ENCODE measurements around the gene ALOX15B. TPM values are rescaled to one million over a fixed set of nuclear protein-coding genes. Genes with fewer than 3 reads are reported as not detected.

Gene ALOX15B
- total and polyA plus RNA-seq, 2 donors, result 5.6 TPM; not detected in 1

DNA sequence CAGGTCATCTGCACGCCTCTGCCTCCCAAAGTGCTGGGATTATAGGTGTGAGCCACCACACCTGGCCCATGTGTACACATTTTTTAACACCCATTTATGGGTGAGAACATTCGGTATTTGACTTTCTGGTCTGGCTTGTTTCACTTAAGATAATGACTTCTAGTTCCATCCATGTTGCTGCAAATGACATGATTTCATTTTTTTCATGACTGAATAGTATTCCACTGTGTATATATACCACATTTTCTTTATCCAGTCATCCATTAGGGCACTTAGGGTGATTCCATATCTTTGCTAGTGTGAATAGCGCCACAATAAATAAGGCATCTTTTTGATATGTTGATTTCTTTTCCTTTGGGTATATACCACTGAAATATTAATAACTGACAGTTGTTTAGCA lies 43.0 kb downstream of the ALOX15B start:
- 89% methylated on average over 3 of the region's 3 CpGs for WGBS
- Histone ChIP-seq H3K4me1 (ENCODE audit: insufficient read depth) (no peaks in the 10 kb centered on the region), H3K27ac (ENCODE audit: low read depth) (no peak overlapping the region), H3K36me3 (ENCODE audit: insufficient read depth) (no peaks in the 10 kb centered on the region), H3K4me3 (ENCODE audit: low read depth, low read length) (no peak overlapping the region)
- DNase-seq (ENCODE audit: extremely low spot score), result no peak

DNA sequence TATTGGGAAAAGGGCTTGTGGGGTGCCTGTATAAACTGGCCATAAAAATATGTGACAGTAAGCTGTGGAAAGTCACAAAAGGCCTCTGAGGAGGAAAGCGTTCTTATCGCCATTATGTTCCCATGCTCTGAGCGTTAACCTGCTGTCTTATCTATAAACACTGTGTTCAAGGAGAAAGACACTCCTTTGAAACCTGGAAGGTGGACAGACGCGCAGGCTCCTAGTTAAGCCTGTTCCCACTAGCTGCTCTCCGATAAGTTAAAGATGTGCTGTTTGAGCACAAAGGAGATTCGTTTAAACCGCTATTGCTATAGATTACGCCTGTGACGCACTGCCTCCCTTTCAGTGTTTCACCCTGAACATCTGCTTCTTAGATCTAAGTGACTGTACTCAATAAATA lies 43.4 kb downstream of the ALOX15B start:
- Histone ChIP-seq H3K36me3 (ENCODE audit: insufficient read depth) (no peaks in the 10 kb centered on the region), H3K27ac (ENCODE audit: low read depth) (no peak overlapping the region), H3K4me3 (ENCODE audit: low read depth, low read length) (no peak overlapping the region), H3K4me1 (ENCODE audit: insufficient read depth) (no peaks in the 10 kb centered on the region)
- no peak for DNase-seq (ENCODE audit: extremely low spot score)
- 57% methylated on average over 10 of the region's 10 CpGs for WGBS

DNA sequence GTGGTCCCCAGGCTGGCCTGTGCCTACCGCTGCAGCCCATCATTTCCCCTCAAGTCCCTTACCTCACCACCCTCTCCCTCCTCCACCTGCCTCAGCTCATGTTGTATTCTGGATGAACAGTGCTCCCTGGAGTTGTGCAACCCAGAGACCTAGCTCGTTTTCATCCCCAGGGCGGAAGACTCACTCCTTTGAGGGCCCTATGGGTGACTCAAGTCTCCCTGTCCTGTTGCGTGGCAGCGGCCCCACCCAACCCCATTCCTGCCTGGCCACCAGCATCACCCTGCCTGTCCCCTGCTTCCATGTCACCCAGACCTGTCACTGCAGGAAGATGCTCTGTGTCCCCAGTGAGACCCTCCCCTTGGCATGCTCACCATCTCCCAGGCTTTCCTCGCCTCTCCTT lies 45.4 kb downstream of the ALOX15B start:
- no peak for DNase-seq (ENCODE audit: extremely low spot score)
- Histone ChIP-seq H3K4me1 (ENCODE audit: insufficient read depth) (no peaks in the 10 kb centered on the region), H3K4me3 (ENCODE audit: low read depth, low read length) (no peak overlapping the region), H3K27ac (ENCODE audit: low read depth) (no peak overlapping the region), H3K36me3 (ENCODE audit: insufficient read depth) (no peaks in the 10 kb centered on the region)
- WGBS, result 89% methylated on average over 6 of the region's 6 CpGs

DNA sequence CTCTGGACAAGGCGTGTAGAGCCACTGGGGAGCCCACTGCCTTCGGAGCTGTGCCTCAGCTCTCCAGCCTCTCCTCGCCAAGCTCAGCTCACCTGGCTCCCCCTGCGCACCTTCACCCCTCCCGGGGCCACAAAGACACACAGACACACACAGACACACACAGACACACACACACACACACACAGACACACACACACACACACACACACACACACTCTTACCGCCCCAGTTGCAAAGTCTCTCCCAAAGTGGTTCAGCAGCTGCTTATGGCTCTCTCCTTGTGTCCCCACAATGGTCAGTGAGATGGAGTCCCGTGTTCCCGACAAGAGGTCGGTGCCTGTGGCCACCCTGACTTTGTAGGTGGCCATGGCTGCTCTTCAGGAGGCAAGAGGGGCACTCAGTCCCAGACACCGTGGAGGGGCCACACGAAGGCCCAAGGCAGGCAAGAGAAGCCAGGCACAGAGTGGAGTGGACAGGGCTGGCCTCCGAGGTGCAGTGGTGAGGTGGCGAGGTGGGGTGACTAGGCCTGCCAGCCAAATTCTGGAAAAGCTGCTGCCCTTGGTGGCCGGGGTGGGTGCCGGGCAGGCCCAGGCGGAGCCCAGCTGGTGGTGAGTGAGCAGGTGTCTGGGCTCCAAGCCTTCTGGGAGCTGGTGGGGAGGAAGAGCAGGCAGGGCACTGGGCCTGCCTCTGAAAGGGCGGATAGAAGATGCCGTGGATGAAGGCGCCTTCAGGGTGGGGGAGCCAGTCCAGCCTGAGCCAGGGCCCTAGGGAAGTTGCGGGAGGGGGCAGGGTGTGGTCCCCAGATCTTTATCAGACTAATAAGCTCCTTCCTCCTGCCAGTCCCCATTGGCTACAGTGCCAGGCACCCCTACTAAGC lies 48.5 kb downstream of the ALOX15B start, which contains the start of gene ALOX12B:
Gene ALOX12B (minus strand): TSS at position 642 of the 877 bp plus-strand sequence. CDS start 274 bp downstream, at position 368.
- DNase-seq (ENCODE audit: extremely low spot score), result no peak
- Histone ChIP-seq H3K36me3 (ENCODE audit: insufficient read depth) (no peaks in the 10 kb centered on the region), H3K27ac (ENCODE audit: low read depth) (no peak within 1 kb of the TSS), H3K4me3 (ENCODE audit: low read depth, low read length) (no peak within 1 kb of the TSS), H3K4me1 (ENCODE audit: insufficient read depth) (no peaks in the 10 kb centered on the region)
- WGBS, result 74% methylated on average over 20 of the region's 20 CpGs

DNA sequence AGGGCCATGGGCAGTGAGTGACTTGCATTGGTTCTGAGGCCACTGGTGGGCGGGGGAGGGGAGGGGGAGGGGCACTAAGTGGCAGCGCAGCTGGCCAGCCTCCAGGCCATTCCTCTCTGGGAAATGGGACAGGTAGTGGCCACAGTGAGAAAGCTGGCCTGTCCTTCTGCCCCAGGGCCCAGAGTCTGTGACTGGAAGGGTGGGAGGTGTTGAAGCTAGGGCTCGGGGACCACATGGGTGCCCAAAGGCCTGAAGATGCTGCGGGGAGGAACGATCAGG lies 49.0 kb downstream of the ALOX15B start:
- DNase-seq (ENCODE audit: extremely low spot score), result no peak
- WGBS, result 66% methylated on average over 5 of the region's 5 CpGs
- Histone ChIP-seq H3K4me3 (ENCODE audit: low read depth, low read length) (no peak overlapping the region), H3K36me3 (ENCODE audit: insufficient read depth) (no peaks in the 10 kb centered on the region), H3K4me1 (ENCODE audit: insufficient read depth) (no peaks in the 10 kb centered on the region), H3K27ac (ENCODE audit: low read depth) (no peak overlapping the region)

DNA sequence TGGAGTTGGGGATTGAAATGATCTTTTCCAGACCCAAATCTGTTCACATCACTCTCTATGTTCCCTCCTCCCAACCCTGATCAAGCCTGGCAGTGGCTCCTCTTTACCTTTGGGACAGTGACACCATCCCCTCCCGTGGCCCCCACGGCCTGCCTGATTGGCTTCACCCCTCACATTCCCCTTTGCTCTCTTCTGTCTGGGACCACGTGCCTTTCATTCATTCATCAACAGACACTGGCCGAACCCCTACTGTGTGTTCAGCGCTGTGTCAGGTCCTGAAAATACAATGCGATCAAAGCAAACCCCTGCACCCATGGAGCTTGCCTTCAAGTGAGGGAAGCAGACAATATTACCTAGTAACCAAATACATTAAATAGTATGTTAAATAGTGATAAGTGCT lies 50.9 kb downstream of the ALOX15B start:
- H3K36me3 ChIP-seq (ENCODE audit: insufficient read depth), result no peaks in the 10 kb centered on the region
- H3K27ac ChIP-seq (ENCODE audit: low read depth), result no peak overlapping the region
- 72% methylated on average over 6 of the region's 6 CpGs for WGBS
- DNase-seq (ENCODE audit: extremely low spot score), result no peak
- H3K4me3 ChIP-seq (ENCODE audit: low read depth, low read length), result no peak overlapping the region
- no peaks in the 10 kb centered on the region for H3K4me1 ChIP-seq (ENCODE audit: insufficient read depth)

DNA sequence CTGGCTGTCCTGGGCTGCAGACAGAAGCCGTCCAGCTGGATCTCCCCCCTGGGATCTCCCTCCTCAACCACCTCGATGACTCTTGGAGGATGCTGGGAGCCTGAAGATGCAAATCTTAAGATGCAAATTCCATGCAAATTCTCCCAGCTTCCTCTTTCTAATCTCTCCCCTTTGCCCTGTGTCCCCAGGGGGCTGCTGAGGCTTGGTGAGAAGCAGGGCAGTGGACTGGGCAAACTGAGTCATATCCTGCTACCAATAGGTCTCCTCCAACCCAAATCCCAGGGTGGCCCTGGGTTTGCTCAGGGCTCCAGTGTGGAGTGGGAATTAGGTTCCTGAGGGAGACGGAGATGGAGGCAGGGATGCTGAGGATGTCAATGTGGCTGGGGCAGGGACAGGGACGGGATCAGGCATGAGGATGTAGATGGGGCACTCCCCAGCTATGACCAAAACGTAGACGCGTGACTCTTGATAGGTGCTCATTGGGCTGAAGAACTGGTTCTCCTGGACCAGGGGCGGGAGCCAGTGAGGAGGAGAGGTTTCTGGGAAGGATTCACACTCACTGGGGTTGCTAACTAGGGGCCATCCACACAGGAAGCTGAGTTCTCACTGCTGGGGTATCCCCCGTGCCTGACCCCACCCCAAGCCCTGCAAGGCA lies 52.3 kb downstream of the ALOX15B start:
- H3K27ac ChIP-seq (ENCODE audit: low read depth), result no peak overlapping the region
- DNase-seq (ENCODE audit: extremely low spot score), result no peak
- 44% methylated on average over 9 of the region's 9 CpGs for WGBS
- H3K4me3 ChIP-seq (ENCODE audit: low read depth, low read length), result no peak overlapping the region
- no peaks in the 10 kb centered on the region for H3K36me3 ChIP-seq (ENCODE audit: insufficient read depth)
- H3K4me1 ChIP-seq (ENCODE audit: insufficient read depth), result no peaks in the 10 kb centered on the region

DNA sequence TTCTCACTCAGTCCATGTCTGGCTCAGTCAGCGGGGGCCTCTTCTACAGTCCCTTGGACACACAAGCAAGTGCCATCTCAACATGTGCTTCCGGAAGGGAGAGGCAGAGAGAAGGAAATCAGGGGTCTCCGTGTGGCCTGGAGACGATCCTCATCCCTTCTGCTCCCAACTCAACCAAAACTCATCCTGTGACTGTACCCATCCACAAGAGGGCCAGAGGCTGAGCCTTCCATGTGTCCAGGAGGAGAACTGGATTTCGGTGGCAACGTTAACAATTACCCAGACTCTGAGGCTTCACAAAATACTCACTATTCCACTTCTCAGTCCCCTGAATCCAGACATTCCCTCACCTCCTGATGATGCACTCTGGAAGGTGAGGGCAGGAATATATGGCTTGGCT lies 56.5 kb downstream of the ALOX15B start:
- WGBS, result 67% methylated on average over 6 of the region's 6 CpGs

DNA sequence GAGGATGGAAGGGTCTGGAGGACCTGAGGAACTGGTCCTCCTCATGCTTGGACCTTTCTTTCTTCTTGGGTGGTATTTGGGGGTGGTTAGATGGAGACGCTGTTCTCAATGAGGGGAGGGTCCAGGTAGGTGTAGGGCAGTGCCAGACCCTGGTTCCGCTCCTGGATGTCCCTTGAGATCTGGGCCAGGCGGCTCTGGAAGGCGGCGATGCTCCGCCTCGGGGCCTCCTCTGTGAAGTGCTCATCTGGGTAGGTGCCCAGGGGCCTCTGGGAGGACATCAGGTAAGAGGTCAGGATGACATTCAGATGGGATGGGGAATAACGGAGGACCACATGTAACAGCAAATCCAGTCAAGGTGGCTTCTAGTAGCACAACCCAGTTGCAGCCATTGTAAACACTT lies 57.7 kb downstream of the ALOX15B start:
- no peak for DNase-seq (ENCODE audit: extremely low spot score)
- 90% methylated on average over 8 of the region's 8 CpGs for WGBS
- H3K36me3 ChIP-seq (ENCODE audit: insufficient read depth), result no peaks in the 10 kb centered on the region
- no peaks in the 10 kb centered on the region for H3K4me1 ChIP-seq (ENCODE audit: insufficient read depth)
- no peak overlapping the region for H3K27ac ChIP-seq (ENCODE audit: low read depth)
- no peak overlapping the region for H3K4me3 ChIP-seq (ENCODE audit: low read depth, low read length)

More for the DNA sequence above, 56.5 kb downstream of the ALOX15B start:
- no peaks in the 10 kb centered on the region for H3K36me3 ChIP-seq (ENCODE audit: insufficient read depth)
- H3K4me3 ChIP-seq (ENCODE audit: low read depth, low read length), result no peak overlapping the region
- H3K27ac ChIP-seq (ENCODE audit: low read depth), result no peak overlapping the region
- DNase-seq (ENCODE audit: extremely low spot score), result no peak
- H3K4me1 ChIP-seq (ENCODE audit: insufficient read depth), result no peaks in the 10 kb centered on the region

Small RNA genes lying within 50 kb of the gene (small RNA-seq; reads per million reads assigned to genes)
- gene MIR4314, result not detected

Other genes starting within 250 kb of the ALOX15B start
- gene KDM6B, start 204.8 kb upstream of the ALOX15B start, total RNA-seq, result 7.9 TPM
- gene KDM6B, start 204.8 kb upstream of the ALOX15B start, polyA plus RNA-seq, result 17.3 TPM
- gene TMEM88, start 184.0 kb upstream of the ALOX15B start, total RNA-seq, result 8.1 TPM
- gene TMEM88, start 184.0 kb upstream of the ALOX15B start, polyA plus RNA-seq, result 37.0 TPM
- gene NAA38, start 181.5 kb upstream of the ALOX15B start, total RNA-seq, result 44.4 TPM
- gene NAA38, start 181.5 kb upstream of the ALOX15B start, polyA plus RNA-seq, result 110 TPM
- 6.9 TPM for gene CYB5D1, start 181.1 kb upstream of the ALOX15B start, total RNA-seq
- gene CYB5D1, start 181.1 kb upstream of the ALOX15B start, polyA plus RNA-seq, result 12.5 TPM
- gene CHD3, start 150.3 kb upstream of the ALOX15B start, total RNA-seq, result 84.8 TPM
- 109 TPM for gene CHD3, start 150.3 kb upstream of the ALOX15B start, polyA plus RNA-seq
- 4.2 TPM for gene RNF227, start 122.8 kb upstream of the ALOX15B start, total RNA-seq
- 3.8 TPM for gene RNF227, start 122.8 kb upstream of the ALOX15B start, polyA plus RNA-seq
- gene KCNAB3, start 109.2 kb upstream of the ALOX15B start, total RNA-seq, result 2.3 TPM
- gene KCNAB3, start 109.2 kb upstream of the ALOX15B start, polyA plus RNA-seq, result 1.3 TPM
- 19.9 TPM for gene TRAPPC1, start 107.1 kb upstream of the ALOX15B start, total RNA-seq
- gene TRAPPC1, start 107.1 kb upstream of the ALOX15B start, polyA plus RNA-seq, result 137 TPM
- 23.8 TPM for gene CNTROB, start 106.9 kb upstream of the ALOX15B start, total RNA-seq
- gene CNTROB, start 106.9 kb upstream of the ALOX15B start, polyA plus RNA-seq, result 24.7 TPM
- gene GUCY2D, start 36.4 kb upstream of the ALOX15B start, total RNA-seq, result not detected
- not detected for gene GUCY2D, start 36.4 kb upstream of the ALOX15B start, polyA plus RNA-seq
- gene ALOX12B, start 48.7 kb downstream of the ALOX15B start, total RNA-seq, result 0.11 TPM
- gene ALOX12B, start 48.7 kb downstream of the ALOX15B start, polyA plus RNA-seq, result not detected
- not detected for gene ALOXE3, start 79.5 kb downstream of the ALOX15B start, total RNA-seq
- not detected for gene ALOXE3, start 79.5 kb downstream of the ALOX15B start, polyA plus RNA-seq
- gene HES7, start 85.0 kb downstream of the ALOX15B start, total RNA-seq, result not detected
- 0.24 TPM for gene HES7, start 85.0 kb downstream of the ALOX15B start, polyA plus RNA-seq
- 29.9 TPM for gene PER1, start 113.3 kb downstream of the ALOX15B start, total RNA-seq
- 183 TPM for gene PER1, start 113.3 kb downstream of the ALOX15B start, polyA plus RNA-seq
- gene VAMP2, start 123.9 kb downstream of the ALOX15B start, total RNA-seq, result 12.1 TPM
- gene VAMP2, start 123.9 kb downstream of the ALOX15B start, polyA plus RNA-seq, result 81.4 TPM
- gene TMEM107, start 137.3 kb downstream of the ALOX15B start, total RNA-seq, result 40.4 TPM
- 21.6 TPM for gene TMEM107, start 137.3 kb downstream of the ALOX15B start, polyA plus RNA-seq
- 3.6 TPM for gene BORCS6, start 151.1 kb downstream of the ALOX15B start, total RNA-seq
- 14.9 TPM for gene BORCS6, start 151.1 kb downstream of the ALOX15B start, polyA plus RNA-seq
- 9.3 TPM for gene AURKB, start 171.5 kb downstream of the ALOX15B start, total RNA-seq
- 0.66 TPM for gene AURKB, start 171.5 kb downstream of the ALOX15B start, polyA plus RNA-seq
- gene CTC1, start 209.0 kb downstream of the ALOX15B start, total RNA-seq, result 7.9 TPM
- gene CTC1, start 209.0 kb downstream of the ALOX15B start, polyA plus RNA-seq, result 16.1 TPM
- 13.6 TPM for gene PFAS, start 210.2 kb downstream of the ALOX15B start, total RNA-seq
- 13.1 TPM for gene PFAS, start 210.2 kb downstream of the ALOX15B start, polyA plus RNA-seq
- 4.3 TPM for gene RANGRF, start 249.6 kb downstream of the ALOX15B start, total RNA-seq
- gene RANGRF, start 249.6 kb downstream of the ALOX15B start, polyA plus RNA-seq, result 49.3 TPM

All from urinary bladder (tissue), 4 donors.